ENCODE measurements around the gene HHAT.

GRCh38 chr1:210504286-210504685, 175.6 kb downstream of the HHAT start:
- no peak for TF ChIP-seq CTCF (IDR thresholded peaks at IDR 0.05)
- no peak for TF ChIP-seq POLR2A (IDR thresholded peaks at IDR 0.05)

All from vagina (tissue), 2 donors.